HG03571 (cell line): ENCODE results near the gene HLA-DQA2.
"Not testable (repeated sequence)": the region's sequence is repeated elsewhere in the genome, so short reads cannot be mapped to it uniquely, and the experiment has no call there.

ENCODE experiments used
- ATAC-seq: cut with Tn5 transposase; IDR thresholded peaks from one replicate; pipeline ENCODE4 v1.9.1; 2021; ENCODE audit not compliant: unreplicated experiment

The HLA-DQA2 gene

GRCh38 chr6:32775071-32775470 lies 33.9 kb downstream of the HLA-DQA2 start:
- ATAC-seq: no peak

- ATAC-seq: no peak
These were observed 37.8 kb downstream of the HLA-DQA2 start for GRCh38 chr6:32779036-32779435.

GRCh38 chr6:32782923-32783322 lies 41.7 kb downstream of the HLA-DQA2 start:
- not testable (repeated sequence) for ATAC-seq

- ATAC-seq: no peak
These were observed 44.8 kb downstream of the HLA-DQA2 start for GRCh38 chr6:32785781-32786533.

- ATAC-seq: no peak
These were observed 49.1 kb downstream of the HLA-DQA2 start for GRCh38 chr6:32790306-32790705.

GRCh38 chr6:32792901-32793435 lies 51.8 kb downstream of the HLA-DQA2 start:
- ATAC-seq: no peak

- no peak for ATAC-seq
These were observed 53.3 kb downstream of the HLA-DQA2 start for GRCh38 chr6:32794510-32794909.
